GM12878 (cell line): ENCODE data around the gene TCF4. TPM values are rescaled to one million over a fixed set of nuclear protein-coding genes. Genes with fewer than 3 reads are reported as not detected.

Experiments used
- ASH2L ChIP-seq: fragments of 300-600, 200-600 bp; sonication (generic); IDR thresholded peaks from 2 replicates; pipeline ENCODE4 v1.6.1; 2017; ENCODE audit warnings: low read depth, mild to moderate bottlenecking, borderline replicate concordance
- CREB1 ChIP-seq: IDR thresholded peaks from 2 replicates; pipeline ENCODE4 v1.6.1; 2012; ENCODE audit warnings: low read depth, mild to moderate bottlenecking, inconsistent platforms
- MAX ChIP-seq: IDR thresholded peaks from 2 replicates; pipeline ENCODE4 v1.6.1; 2012; ENCODE audit warnings: low read depth, low read length, improper control_type of control experiment
- MYB ChIP-seq: fragments of 150-350 bp; IDR thresholded peaks from 2 replicates; pipeline ENCODE4 v1.6.1; 2014; ENCODE audit warnings: mild to moderate bottlenecking, low read depth, low read length, borderline replicate concordance
- RAD21 ChIP-seq: IDR thresholded peaks from 2 replicates; pipeline ENCODE4 v1.6.1; 2011; ENCODE audit warnings: mild to moderate bottlenecking, low read depth, low read length, moderate library complexity; ENCODE audit not compliant: insufficient read depth
- RB1 ChIP-seq: fragments of 450-650 bp; formaldehyde crosslinking; IDR thresholded peaks from 2 replicates; pipeline ENCODE4 v1.6.1; 2017; ENCODE audit warnings: mild to moderate bottlenecking, borderline replicate concordance
- RBBP5 ChIP-seq: fragments of 200-600 bp; sonication (generic); conservative IDR thresholded peaks from 2 replicates; pipeline ENCODE4 v1.6.1; 2016
- ZBTB40 ChIP-seq: fragments of 450-650 bp; IDR thresholded peaks from 2 replicates; pipeline ENCODE4 v1.6.1; 2016; ENCODE audit warnings: mild to moderate bottlenecking, moderate library complexity, borderline replicate concordance
- polyA plus RNA-seq, 11 experiments: library from polyadenylated mRNA; depleted of rRNA in 4 of 11; unstranded in 6 of 11; stranded (reverse) in 5 of 11; fragments of >200 nt; fragmentation: Nextera tagmentation in 4 of 11; fragmentation: Illumina TruSeq in 1 of 11; extraction: Ambion mirVana in 4 of 11; extraction: Trizol in 1 of 11; gene quantifications; 1 replicate in 1 of 11; 2 replicates in 10 of 11; pipeline versions ENCODE4 v1.2.1 to v1.2.3, GENCODE V29; 2011 to 2016; ENCODE audit warnings: inconsistent platforms in 2 of 11, missing spikeins in 2 of 11, low read depth in 1 of 11
- total RNA-seq, 4 experiments: library from RNA; depleted of rRNA in 3 of 4; stranded (reverse); fragments of >200 nt in 3 of 4; fragmentation: Illumina TruSeq in 1 of 4; extraction: Trizol in 1 of 4; gene quantifications; 2 replicates each; pipeline versions ENCODE4 v1.2.1 to v1.2.3, GENCODE V29; 2013 to 2021

TCF4 gene
- total and polyA plus RNA-seq, 10 of the 15 experiments (the other 5 are each of a cell fraction or from before 2014, with no cell fraction given): 15.2 to 94.0 (median 31.5) TPM

GRCh38 chr18:55253814-55254213, 334.2 kb downstream of the TCF4 start (continued):
- no peak for TF ChIP-seq ZBTB40
- no peak for TF ChIP-seq CREB1
- no peak for TF ChIP-seq MAX
- no peak for TF ChIP-seq RAD21
- TF ChIP-seq ASH2L: no peak
- TF ChIP-seq RB1: no peak
- no peak for TF ChIP-seq MYB
- TF ChIP-seq RBBP5: no peak
